ENCODE results near the gene DISC1.

Gene DISC1

GRCh38 chr1:231666220-231666936, 39.8 kb downstream of the DISC1 start:
- no peak for TF ChIP-seq CSRNP3 (CRISPR knock-in tag; IDR thresholded peaks at IDR 0.05)
- TF ChIP-seq PPARA (CRISPR knock-in tag; IDR thresholded peaks at IDR 0.05; ENCODE audit: borderline replicate concordance) = no peak
- TF ChIP-seq SNAI2 (CRISPR knock-in tag; IDR thresholded peaks at IDR 0.05) = no peak
- TF ChIP-seq, protein P1, sequence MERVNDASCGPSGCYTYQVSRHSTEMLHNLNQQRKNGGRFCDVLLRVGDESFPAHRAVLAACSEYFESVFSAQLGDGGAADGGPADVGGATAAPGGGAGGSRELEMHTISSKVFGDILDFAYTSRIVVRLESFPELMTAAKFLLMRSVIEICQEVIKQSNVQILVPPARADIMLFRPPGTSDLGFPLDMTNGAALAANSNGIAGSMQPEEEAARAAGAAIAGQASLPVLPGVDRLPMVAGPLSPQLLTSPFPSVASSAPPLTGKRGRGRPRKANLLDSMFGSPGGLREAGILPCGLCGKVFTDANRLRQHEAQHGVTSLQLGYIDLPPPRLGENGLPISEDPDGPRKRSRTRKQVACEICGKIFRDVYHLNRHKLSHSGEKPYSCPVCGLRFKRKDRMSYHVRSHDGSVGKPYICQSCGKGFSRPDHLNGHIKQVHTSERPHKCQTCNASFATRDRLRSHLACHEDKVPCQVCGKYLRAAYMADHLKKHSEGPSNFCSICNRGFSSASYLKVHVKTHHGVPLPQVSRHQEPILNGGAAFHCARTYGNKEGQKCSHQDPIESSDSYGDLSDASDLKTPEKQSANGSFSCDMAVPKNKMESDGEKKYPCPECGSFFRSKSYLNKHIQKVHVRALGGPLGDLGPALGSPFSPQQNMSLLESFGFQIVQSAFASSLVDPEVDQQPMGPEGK (CRISPR knock-in tag; IDR thresholded peaks at IDR 0.05; ENCODE audit: borderline replicate concordance) = no peak
- 0 out of 2 replicates have a peak, but pooled peaks have one; percentile 18 for TF ChIP-seq GLIS3 (CRISPR knock-in tag; IDR thresholded peaks at IDR 0.05)
- no peak for TF ChIP-seq ZNF8 (CRISPR knock-in tag; IDR thresholded peaks at IDR 0.05)
- TF ChIP-seq ARNTL (CRISPR knock-in tag; IDR thresholded peaks at IDR 0.05; ENCODE audit: borderline replicate concordance, low read depth) = no peak
- TF ChIP-seq, protein P2, sequence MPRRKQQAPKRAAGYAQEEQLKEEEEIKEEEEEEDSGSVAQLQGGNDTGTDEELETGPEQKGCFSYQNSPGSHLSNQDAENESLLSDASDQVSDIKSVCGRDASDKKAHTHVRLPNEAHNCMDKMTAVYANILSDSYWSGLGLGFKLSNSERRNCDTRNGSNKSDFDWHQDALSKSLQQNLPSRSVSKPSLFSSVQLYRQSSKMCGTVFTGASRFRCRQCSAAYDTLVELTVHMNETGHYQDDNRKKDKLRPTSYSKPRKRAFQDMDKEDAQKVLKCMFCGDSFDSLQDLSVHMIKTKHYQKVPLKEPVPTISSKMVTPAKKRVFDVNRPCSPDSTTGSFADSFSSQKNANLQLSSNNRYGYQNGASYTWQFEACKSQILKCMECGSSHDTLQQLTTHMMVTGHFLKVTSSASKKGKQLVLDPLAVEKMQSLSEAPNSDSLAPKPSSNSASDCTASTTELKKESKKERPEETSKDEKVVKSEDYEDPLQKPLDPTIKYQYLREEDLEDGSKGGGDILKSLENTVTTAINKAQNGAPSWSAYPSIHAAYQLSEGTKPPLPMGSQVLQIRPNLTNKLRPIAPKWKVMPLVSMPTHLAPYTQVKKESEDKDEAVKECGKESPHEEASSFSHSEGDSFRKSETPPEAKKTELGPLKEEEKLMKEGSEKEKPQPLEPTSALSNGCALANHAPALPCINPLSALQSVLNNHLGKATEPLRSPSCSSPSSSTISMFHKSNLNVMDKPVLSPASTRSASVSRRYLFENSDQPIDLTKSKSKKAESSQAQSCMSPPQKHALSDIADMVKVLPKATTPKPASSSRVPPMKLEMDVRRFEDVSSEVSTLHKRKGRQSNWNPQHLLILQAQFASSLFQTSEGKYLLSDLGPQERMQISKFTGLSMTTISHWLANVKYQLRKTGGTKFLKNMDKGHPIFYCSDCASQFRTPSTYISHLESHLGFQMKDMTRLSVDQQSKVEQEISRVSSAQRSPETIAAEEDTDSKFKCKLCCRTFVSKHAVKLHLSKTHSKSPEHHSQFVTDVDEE (CRISPR knock-in tag; IDR thresholded peaks at IDR 0.05) = no peak
- TF ChIP-seq ESRRG (CRISPR knock-in tag; IDR thresholded peaks at IDR 0.05) = no peak
- no peak for TF ChIP-seq ZNF565 (CRISPR knock-in tag; conservative IDR thresholded peaks at IDR 0.05; ENCODE audit: low read depth)
- no peak for TF ChIP-seq RARB (CRISPR knock-in tag; IDR thresholded peaks at IDR 0.05)
- TF ChIP-seq POU6F1 (CRISPR knock-in tag; IDR thresholded peaks at IDR 0.05; ENCODE audit: borderline replicate concordance, low read depth) = no peak
- TF ChIP-seq ZC3H10 (CRISPR knock-in tag; IDR thresholded peaks at IDR 0.05) = peak; percentile 75; the same call in 1 of the 2 replicates
- TF ChIP-seq ZNF70 (CRISPR knock-in tag; IDR thresholded peaks at IDR 0.05) = no peak
- TF ChIP-seq TOX (CRISPR knock-in tag; IDR thresholded peaks at IDR 0.05; ENCODE audit: borderline replicate concordance) = no peak
- TF ChIP-seq TCF4 (CRISPR knock-in tag; IDR thresholded peaks at IDR 0.05; ENCODE audit: borderline replicate concordance) = no peak
- TF ChIP-seq CSDC2 (CRISPR knock-in tag; IDR thresholded peaks at IDR 0.05) = no peak
- TF ChIP-seq ISL1 (CRISPR knock-in tag; IDR thresholded peaks at IDR 0.05) = peak; percentile 95
- no peak for TF ChIP-seq BACH2 (CRISPR knock-in tag; IDR thresholded peaks at IDR 0.05; ENCODE audit: borderline replicate concordance)
- TF ChIP-seq ZFP3 (CRISPR knock-in tag; IDR thresholded peaks at IDR 0.05) = no peak
- ATAC-seq = peak; percentile 75

GRCh38 chr1:231666937-231667608, 40.5 kb downstream of the DISC1 start:
- ATAC-seq = peak; percentile 64
- TF ChIP-seq ZC3H10 (CRISPR knock-in tag; IDR thresholded peaks at IDR 0.05) (no peak), POU6F1 (CRISPR knock-in tag; IDR thresholded peaks at IDR 0.05; ENCODE audit: borderline replicate concordance, low read depth) (no peak), CSRNP3 (CRISPR knock-in tag; IDR thresholded peaks at IDR 0.05) (no peak)
- TF ChIP-seq, protein P2 (CRISPR knock-in tag; IDR thresholded peaks at IDR 0.05) = no peak
